ENCODE measurements around the gene KRT222.

The KRT222 gene

DNA sequence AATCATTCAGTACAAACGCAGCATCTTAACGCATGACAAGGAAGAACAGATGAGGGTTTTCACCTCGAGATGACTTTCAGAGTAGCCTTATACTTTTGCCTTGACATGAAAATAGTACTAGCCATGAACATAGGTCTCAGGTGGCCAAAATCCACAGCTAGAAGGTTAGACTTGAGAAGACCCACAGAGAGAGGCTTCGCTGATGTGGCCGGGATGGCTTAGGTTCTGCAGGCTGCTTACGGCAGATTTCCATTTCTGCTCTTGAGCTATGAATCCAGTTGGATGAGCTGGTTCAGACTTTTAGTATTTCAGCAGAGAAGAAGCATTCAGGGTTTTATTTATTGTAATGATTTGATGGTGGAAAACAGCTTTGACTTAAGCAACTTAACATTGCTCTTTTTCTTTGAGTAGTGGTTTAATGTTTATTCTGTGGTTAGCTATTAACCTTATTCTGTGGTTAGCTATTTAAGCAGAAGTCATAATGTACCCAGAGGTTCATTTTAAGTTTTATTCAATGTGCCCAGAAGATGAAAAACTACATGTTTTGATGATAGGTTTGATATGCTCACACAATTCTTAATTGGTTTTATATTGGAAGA lies 31.0 kb upstream of the KRT222 start:
- no peak overlapping the region for H3K9ac ChIP-seq (ENCODE audit: low read depth, low read length)
- H3K27ac ChIP-seq (ENCODE audit: low read length): no peak overlapping the region
- peaks cover 29% of the 10 kb centered on the region for H3K27me3 ChIP-seq (ENCODE audit: insufficient read depth, low read length, poor library complexity)
- no peak overlapping the region for H3K4me2 ChIP-seq (ENCODE audit: insufficient read depth, low read length)
- no peak for DNase-seq
- H3K36me3 ChIP-seq (ENCODE audit: insufficient read depth, low read length): no peaks in the 10 kb centered on the region
- H3K79me2 ChIP-seq (ENCODE audit: insufficient read depth, low read length): no peaks in the 10 kb centered on the region
- no peak for ATAC-seq (ENCODE audit: insufficient read depth, low read depth)
- no peak overlapping the region for H3K4me3 ChIP-seq (ENCODE audit: low read depth in 1 of 2, low read length in 2 of 2)
- TF ChIP-seq, protein P1, sequence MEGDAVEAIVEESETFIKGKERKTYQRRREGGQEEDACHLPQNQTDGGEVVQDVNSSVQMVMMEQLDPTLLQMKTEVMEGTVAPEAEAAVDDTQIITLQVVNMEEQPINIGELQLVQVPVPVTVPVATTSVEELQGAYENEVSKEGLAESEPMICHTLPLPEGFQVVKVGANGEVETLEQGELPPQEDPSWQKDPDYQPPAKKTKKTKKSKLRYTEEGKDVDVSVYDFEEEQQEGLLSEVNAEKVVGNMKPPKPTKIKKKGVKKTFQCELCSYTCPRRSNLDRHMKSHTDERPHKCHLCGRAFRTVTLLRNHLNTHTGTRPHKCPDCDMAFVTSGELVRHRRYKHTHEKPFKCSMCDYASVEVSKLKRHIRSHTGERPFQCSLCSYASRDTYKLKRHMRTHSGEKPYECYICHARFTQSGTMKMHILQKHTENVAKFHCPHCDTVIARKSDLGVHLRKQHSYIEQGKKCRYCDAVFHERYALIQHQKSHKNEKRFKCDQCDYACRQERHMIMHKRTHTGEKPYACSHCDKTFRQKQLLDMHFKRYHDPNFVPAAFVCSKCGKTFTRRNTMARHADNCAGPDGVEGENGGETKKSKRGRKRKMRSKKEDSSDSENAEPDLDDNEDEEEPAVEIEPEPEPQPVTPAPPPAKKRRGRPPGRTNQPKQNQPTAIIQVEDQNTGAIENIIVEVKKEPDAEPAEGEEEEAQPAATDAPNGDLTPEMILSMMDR (IDR thresholded peaks at IDR 0.05; ENCODE audit: borderline replicate concordance, extremely low read depth, low read length, poor library complexity, severe bottlenecking): no peak
- no peak for TF ChIP-seq EZH2 (IDR thresholded peaks at IDR 0.05; ENCODE audit: borderline replicate concordance, low read depth, low read length, severe bottlenecking)
- H2AFZ ChIP-seq (ENCODE audit: low read depth, low read length): no peak overlapping the region
- no peaks in the 10 kb centered on the region for H3K9me3 ChIP-seq (ENCODE audit: insufficient read depth, low read length, severe bottlenecking)
- no peaks in the 10 kb centered on the region for H4K20me1 ChIP-seq (ENCODE audit: insufficient read depth, low read length)
- no peaks in the 10 kb centered on the region for H3K4me1 ChIP-seq (ENCODE audit: insufficient read depth, low read length)

DNA sequence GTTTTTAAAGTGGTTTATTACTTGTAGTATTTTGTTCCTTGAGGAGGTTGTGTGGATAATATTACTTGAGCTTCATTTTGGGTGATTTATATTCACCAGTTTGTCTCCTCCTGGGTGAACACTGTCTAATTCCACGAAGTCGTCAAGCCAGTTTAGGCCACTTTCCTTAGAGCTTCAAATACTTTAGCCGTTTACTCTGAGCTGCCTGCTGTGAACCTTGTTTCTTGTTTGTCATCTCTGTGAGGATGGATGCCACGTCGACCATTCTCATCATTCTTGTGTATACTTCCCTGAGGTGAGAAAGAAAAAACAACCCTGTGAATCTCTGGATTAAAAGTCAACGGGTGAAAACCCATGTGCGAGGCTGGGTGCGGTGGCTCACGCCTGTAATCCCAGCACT lies 29.6 kb upstream of the KRT222 start:
- Histone ChIP-seq H3K27me3 (ENCODE audit: insufficient read depth, low read length, poor library complexity) (peaks cover 28% of the 10 kb centered on the region), H3K79me2 (ENCODE audit: insufficient read depth, low read length) (no peaks in the 10 kb centered on the region), H3K9me3 (ENCODE audit: insufficient read depth, low read length, severe bottlenecking) (no peaks in the 10 kb centered on the region), H4K20me1 (ENCODE audit: insufficient read depth, low read length) (no peaks in the 10 kb centered on the region), H3K27ac (ENCODE audit: low read length) (no peak overlapping the region), H2AFZ (ENCODE audit: low read depth, low read length) (no peak overlapping the region), H3K4me1 (ENCODE audit: insufficient read depth, low read length) (no peaks in the 10 kb centered on the region), H3K36me3 (ENCODE audit: insufficient read depth, low read length) (no peaks in the 10 kb centered on the region), H3K9ac (ENCODE audit: low read depth, low read length) (no peak overlapping the region), H3K4me3 (ENCODE audit: low read depth in 1 of 2, low read length in 2 of 2) (no peak overlapping the region), H3K4me2 (ENCODE audit: insufficient read depth, low read length) (no peak overlapping the region)
- no peak for ATAC-seq (ENCODE audit: insufficient read depth, low read depth)
- TF ChIP-seq EZH2 (IDR thresholded peaks at IDR 0.05; ENCODE audit: borderline replicate concordance, low read depth, low read length, severe bottlenecking): no peak
- TF ChIP-seq, protein P1 (IDR thresholded peaks at IDR 0.05; ENCODE audit: borderline replicate concordance, extremely low read depth, low read length, poor library complexity, severe bottlenecking): no peak
- DNase-seq: no peak

DNA sequence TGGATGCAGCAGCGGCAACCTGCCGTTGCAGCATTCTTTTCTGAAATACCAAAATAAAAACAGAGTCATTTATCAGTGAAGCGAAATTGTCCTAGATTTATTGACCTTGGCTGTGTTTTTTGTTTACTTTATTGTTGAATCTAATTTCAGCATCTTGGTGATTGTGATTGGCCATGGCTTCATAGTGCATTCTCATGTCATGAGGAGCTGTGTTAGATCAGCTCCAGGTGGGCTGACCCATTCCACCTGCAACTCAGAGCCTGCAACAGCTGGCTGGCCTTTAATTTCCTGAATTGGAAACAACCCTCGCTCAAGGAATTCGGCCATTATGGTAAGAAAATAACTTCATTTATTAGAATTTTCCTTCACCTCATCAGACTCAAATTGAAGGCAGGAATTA lies 22.1 kb upstream of the KRT222 start:
- no peak for DNase-seq
- H3K27ac ChIP-seq (ENCODE audit: low read length): no peak overlapping the region
- no peak overlapping the region for H2AFZ ChIP-seq (ENCODE audit: low read depth, low read length)
- H3K4me3 ChIP-seq (ENCODE audit: low read depth in 1 of 2, low read length in 2 of 2): no peak overlapping the region
- TF ChIP-seq, protein P1 (IDR thresholded peaks at IDR 0.05; ENCODE audit: borderline replicate concordance, extremely low read depth, low read length, poor library complexity, severe bottlenecking): no peak
- no peak for TF ChIP-seq EZH2 (IDR thresholded peaks at IDR 0.05; ENCODE audit: borderline replicate concordance, low read depth, low read length, severe bottlenecking)
- H3K9ac ChIP-seq (ENCODE audit: low read depth, low read length): no peak overlapping the region
- ATAC-seq (ENCODE audit: insufficient read depth, low read depth): no peak
- no peaks in the 10 kb centered on the region for H3K36me3 ChIP-seq (ENCODE audit: insufficient read depth, low read length)
- no peaks in the 10 kb centered on the region for H3K9me3 ChIP-seq (ENCODE audit: insufficient read depth, low read length, severe bottlenecking)
- H3K4me2 ChIP-seq (ENCODE audit: insufficient read depth, low read length): no peak overlapping the region
- H3K27me3 ChIP-seq (ENCODE audit: insufficient read depth, low read length, poor library complexity): peaks cover 18% of the 10 kb centered on the region
- no peaks in the 10 kb centered on the region for H3K4me1 ChIP-seq (ENCODE audit: insufficient read depth, low read length)
- no peaks in the 10 kb centered on the region for H3K79me2 ChIP-seq (ENCODE audit: insufficient read depth, low read length)
- no peaks in the 10 kb centered on the region for H4K20me1 ChIP-seq (ENCODE audit: insufficient read depth, low read length)

All from DND-41 (cell line).